Activated CD4-positive, alpha-beta T cell treated with anti-CD3 and anti-CD28 coated beads, Interleukin-2, Interleukin-4, amounts not matched to agents 100 ng/mL and 50 ng/mL, durations not matched to agents 16 hours and 8 hours (primary cell): Measurements from ENCODE around the gene ZNF724.
"Not testable (repeated sequence)": the region's sequence is repeated elsewhere in the genome, so short reads cannot be mapped to it uniquely, and the experiment has no call there.

Experiments
- DNase-seq: peaks from one replicate; pipeline ENCODE4 v3.0.0-alpha.2; 2020; ENCODE audit warnings: low spot score

The ZNF724 gene

DNA sequence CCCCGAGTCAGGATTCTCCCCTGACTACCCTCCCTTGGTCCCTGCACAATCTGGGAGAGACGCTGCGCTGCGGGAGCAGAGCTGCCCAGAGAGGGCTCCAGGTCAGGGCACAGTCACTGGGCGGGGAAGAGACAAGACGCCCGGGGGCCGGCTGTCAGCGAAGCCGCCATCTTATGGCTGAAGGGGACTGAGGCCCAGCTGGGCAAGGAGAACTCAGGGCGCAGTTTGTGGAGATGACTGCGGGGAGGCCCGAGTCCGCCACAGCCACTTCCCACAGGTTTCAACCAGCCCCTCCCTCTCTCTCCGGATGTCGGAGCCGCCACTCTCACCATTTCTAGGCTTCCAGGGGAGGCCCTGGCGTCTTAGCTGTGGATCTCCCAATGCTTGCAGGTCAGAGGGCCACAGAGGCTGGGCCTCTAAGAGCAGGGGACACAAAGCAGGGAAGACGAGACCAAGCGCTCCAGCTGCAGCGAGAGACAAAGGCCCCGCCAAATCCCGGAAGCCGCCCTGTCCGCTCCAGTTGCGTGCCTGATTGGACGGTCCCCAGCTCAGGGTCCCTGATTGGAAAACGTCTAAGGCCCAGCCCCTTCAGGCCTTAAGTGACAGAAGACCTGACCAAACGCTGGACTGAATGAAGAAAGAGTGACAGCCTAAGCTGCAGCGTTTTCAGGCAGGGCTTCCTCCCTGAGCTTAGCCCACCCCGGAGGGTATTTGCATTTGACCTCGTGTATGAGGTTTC lies at the start of gene ZNF724:
ZNF724 (minus strand) TSS at position 484 of the 739 bp plus-strand sequence; CDS start at position 332, 152 bp downstream.
- peak; percentile 94 for DNase-seq

DNA sequence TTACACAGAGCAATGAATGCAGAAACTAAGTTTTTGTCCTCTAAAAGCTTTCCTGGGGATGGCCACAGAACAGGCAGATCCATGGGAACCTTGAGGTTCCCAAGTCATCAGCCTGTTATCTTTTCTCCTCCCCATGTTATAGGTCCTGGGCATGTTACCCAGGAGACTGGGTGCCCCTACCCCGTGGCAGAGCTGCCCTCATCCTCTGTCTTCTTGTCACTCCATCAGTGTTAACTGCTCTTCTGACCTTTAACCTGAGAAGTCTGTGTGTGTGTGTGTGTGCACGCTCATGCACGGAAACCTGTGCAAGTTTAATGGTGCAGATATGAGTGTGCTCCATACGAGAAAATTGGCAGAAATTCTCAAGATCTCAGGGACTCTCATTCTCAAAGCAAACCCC lies 43.9 kb upstream of the ZNF724 start:
- DNase-seq, result no peak

DNA sequence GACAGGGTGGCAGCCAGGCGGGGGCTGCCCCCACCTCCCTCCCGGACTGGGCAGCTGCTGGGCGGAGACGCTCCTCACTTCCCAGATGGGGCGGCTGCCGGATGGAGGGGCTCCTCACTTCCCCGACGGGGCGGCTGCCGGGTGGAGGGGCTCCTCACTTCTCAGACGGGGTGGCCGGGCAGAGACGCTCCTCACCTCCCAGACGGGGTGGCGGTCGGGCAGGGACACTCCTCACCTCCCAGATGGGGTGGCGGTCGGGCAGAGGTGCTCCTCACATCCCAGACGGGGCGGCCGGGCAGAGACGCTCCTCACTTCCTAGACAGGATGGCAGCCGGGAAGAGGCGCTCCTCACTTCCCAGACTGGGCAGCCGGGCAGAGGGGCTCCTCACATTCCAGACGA lies 39.8 kb upstream of the ZNF724 start:
- not testable (repeated sequence) for DNase-seq

DNA sequence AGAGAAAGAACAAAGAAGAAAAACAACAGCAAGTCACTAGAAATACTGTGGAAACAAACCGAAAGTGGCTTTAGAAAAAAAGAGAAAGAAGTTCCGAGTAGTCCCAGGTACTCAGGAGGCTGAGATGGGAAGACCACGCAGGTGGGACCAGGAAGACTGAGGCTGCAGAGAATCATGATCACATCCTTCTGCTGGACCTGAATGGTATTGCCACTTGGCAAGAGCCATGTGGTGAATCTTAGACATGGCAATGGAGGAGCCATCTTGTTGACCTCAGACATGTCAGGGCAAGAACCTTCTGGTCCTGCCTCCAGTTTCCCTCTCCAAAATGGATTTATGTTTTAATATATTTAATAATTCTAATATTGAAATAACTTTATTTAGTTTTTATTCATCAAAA lies 37.4 kb upstream of the ZNF724 start:
- DNase-seq, result no peak

DNA sequence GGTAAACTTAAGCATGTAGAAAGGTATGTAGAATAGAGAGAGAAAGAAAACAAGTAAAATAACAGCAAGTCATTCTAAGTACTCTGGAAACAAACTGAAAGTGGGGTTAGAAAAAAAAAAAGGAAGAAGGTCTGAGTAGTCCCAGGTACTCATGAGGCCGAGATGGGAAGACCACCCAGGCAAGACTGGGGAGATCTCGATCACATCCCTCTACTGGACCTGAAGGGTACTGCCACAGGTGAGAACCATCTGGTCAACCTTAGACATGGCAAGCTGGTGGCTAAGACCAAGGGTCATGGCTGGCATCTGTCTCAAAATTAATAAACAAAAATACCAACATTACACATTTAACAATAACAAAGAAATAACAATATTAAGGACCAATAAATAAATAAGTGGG lies 36.3 kb upstream of the ZNF724 start:
- no peak for DNase-seq

DNA sequence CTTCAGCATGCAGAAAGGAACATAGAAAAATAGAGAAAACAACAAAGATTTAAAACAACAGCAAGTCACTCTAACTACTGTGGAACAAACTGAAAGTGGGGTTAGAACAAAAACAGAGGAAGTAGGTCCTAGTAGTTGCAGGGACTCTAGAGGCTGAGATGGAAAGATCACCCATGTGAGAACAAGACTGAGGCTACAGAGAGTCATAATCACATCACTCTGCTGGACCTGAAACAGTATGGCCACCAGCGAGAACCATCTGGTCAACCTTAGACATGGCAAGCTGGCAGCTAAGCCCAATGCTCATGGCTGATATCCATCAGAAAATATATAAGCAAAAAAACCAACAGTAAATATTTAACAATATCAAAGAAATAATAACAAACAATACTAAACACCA lies 35.8 kb upstream of the ZNF724 start:
- DNase-seq, result no peak

DNA sequence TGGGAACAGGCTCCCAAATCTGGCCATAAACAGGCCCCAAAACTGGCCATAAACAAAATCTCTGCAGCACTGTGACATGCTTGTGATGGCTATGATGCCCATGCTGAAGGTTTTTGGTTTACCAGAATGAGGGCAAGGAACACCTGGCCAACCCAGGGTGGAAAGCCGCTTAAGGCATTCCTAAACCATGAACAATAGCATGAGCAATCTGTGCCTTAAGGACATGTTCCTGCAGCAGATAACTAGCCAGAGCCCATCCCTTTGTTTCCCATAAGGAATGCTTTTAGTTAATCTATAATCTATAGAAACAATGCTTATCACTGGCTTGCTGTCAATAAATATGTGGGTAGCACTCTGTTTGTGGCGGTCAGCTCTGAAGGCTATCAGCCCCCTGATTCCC lies 35.1 kb upstream of the ZNF724 start:
- not testable (repeated sequence) for DNase-seq

DNA sequence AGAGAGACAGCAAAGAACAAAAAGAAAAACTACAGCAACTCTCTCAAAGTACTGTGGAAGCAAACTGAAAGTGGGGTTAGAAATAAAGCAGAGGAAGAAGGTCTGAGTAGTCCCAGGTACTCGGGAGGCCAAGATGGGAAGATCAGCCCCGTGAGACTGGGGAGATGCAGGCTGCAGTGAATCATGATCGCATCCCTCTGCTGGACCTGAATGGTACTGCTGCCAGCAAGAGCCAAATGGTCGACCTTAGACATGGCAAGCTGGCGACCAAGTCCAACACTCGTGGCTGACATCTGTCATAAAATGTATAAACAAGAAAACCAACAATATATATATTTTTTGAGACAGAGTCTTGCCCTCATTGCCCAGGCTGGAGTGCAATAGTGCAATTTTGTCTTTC lies 33.7 kb upstream of the ZNF724 start:
- DNase-seq, result peak; percentile 32

DNA sequence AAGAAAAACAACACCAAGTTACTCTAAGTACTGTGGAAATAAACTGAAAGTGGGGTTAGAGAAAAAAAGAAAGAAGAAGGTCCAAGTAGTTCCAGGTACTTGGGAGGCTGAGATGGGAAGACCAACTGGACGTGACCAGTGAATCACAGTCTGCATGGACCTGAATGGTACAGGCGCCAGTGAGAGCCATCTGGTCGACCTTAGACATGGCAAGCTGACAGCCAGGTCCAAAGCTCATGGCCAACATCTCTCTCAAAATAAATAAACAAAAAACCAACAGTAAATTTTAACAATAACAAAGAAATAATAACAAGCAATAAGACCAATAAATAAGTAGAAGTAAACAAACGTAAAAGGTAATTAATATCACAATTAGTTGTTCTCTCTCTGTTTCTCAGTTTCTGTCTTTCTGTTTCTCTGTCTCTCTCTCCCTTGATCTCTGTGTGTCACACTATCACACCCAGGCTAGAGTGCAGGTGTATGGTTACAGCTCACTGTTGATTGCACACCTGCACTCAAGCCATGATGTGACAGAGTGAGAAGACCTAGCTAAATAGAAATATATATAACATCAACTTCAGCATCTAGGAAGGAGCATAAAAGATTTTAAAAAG lies 31.6 kb upstream of the ZNF724 start:
- DNase-seq, result no peak

DNA sequence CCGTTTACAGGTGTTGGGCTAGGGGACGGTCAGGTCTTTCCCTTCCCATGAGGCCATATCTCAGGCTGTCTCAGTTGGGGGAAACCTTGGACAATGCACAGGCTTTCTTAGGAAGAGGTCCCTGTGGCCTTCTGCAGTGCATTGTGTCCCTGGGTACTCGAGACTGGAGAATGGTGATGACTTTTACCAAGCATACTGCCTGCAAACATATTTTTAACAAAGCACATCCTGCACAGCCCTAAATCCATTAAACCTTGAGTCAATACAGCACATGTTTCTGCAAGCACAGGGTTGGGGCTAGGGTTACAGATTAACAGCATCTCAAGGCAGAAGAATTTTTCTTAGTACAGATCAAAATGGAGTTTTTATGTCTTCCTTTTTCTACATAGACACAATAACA lies 27.9 kb upstream of the ZNF724 start:
- not testable (repeated sequence) for DNase-seq

DNA sequence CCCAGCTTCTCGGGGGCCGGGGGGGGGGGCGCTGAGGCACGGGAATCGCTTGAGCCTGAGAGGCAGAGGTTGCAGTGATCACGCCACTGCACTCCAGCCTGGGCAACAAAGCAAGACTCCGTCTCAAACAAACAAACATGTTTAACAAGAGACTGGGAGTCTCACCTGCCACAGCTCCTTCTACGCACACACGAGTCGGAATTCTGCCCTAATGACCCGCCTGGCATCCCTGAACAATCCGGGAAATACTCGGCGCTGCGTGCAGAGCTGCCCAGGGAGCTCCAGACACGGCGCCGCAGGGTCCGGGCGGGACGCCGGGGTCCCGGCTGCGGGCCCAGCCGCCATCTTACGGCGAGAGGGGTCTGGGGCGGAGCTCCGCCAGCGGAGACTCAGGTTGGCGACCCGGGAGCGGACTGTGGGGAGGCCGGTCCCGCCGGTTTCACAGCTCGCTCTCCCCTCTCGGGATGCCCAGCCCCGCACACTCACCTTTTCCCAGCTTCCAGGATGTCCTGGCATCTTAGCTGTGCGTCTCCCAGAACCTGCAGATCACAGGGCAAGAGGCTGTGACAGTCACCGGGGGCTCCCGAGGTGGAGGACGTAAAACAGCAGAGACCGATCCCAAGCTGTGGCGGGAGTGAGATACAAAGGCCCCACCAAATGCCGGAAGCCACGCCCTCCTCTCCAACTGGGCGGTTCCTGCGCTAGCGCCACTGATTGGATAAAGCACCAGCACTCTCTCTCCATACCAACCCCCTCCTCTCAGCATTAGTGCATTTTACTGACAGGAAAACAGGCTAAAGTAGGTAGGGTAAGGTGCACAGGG lies 23.6 kb upstream of the ZNF724 start:
- peak; percentile 90 for DNase-seq

DNA sequence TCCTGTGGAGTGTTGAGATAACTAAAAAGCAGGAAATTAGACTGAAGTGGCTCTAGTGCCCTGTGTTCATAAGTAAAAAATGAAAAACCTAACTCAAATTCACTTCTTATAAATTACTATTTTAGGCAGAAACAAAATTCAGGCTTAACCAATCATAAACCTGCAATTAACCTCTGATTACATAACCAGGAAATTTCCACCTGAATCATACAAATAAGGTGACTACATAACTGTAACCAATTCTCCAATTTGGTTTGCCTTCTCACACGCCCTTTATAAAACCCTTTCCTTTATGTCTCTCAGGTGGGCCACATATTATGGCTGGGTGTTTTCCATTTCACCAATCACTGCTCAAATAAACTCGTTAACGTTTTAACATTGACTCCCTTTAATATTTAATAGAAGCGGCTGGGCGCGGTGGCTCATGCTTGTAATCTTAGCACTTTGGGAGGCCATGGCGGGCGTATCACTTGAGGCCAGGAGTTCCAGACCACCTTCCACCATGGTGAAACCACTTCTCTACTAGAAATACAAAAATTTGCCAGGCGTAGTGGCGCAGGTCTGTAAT lies 22.9 kb upstream of the ZNF724 start:
- DNase-seq, result no peak

DNA sequence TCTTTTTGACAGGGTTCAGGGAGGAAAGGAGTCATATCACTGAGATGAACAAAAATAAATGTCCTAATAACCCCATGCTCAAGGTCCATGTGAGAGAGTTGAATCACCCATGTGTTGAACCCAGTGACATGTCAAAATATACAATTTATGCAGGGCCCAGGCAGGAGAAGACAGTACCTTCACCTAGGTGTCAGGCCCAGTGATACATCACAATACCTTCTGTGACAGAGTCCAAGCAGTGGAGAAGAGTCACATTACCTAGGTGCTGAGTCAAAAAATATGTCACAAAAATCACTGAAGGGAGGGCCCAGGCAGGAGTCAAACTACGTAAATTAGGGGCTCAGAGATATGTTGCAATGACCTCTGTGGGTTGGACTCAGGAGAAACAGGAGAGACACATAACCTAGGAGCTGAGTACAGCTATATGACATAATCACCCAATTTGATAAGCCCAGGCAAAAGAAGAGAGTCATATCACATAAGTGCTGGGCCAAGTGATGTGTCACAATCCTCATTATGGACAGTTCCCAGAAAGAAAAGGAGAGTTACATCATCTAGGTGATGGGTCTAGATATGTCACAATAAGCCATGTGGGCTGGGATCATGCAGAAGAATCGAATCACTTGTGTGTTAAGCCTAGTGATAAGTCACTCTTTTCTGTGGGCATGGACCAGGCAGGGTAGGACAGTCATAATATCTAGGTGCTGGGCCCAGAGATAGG lies 13.8 kb upstream of the ZNF724 start:
- no peak for DNase-seq

DNA sequence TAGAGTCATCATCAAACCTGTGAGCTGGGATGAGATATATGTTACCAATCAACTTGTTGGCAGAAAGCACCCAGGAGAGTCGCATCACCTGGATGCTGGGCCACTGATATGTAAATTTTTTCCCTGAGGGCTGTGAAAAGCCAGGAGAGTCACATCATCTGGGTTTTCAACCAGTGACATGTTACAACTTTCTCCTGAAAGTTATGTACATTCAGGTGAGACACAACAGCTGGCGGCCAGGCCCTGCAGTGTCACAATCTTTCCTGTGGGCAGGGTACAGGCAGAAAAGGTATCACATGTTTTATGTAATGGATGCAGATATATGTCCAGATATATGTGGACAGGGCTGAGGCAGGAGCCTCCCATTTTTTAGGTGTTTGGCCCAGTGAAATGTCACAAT lies 13.2 kb upstream of the ZNF724 start:
- DNase-seq, result no peak

DNA sequence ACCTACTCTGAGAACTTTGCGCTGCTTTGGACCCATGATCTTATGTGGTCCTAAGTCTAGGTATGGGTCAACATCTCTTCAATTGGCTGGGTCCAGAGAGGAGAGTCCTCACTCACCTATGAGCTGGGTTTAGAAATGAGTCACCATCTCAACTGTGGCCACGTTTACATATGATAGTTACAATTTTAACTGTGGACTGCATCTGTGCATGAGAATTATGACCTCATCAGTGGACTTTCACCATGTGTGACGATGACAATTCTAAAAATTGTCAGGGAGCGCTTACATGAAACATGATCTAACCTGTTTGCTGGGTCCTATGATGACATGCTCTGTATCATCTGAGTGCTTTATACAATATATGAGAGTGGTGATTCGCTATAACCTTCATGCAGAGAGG lies 12.7 kb upstream of the ZNF724 start:
- no peak for DNase-seq

DNA sequence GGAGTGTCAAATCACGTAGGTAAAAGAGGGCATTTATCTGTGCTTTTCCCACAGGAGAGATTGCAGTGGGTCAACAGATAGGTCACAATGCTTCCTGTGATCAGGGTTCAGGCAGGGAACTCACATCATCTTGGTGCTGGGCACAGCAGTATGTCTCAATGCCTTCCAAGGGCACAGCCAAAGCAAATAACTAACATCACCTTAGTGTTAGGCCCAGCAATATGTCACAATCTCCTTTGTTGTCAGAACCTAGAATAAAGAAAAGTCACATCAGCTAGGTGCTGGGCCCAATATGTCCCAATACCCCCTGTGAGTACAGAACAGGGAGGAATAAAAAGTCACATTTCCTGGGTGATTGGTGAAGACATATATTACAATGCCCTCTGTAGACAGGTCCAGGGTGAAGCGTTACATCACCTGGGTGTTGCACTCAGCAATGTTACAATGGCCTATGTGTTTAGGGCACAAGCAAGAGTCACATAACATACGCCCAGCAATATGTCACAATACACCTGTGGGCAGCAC lies 11.4 kb upstream of the ZNF724 start:
- DNase-seq, result no peak

DNA sequence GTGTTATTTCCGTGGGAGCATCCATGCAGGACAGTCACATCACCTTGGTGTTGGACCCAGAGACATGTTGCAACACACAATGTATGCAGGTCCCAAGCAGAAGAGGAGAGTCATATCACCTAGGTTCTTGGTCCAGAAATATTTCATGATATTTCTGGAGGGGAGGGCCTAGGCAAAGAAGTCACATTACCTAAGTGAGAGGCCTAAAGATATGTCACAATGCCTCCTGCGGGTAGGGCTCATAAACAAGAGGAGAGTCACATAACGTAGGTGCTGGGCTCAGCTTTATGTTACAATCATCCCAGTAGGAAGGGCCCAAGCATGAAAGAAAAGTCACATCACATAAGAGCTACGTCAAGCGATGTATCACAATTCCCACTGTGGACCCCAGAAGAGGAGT lies 10.8 kb upstream of the ZNF724 start:
- no peak for DNase-seq

DNA sequence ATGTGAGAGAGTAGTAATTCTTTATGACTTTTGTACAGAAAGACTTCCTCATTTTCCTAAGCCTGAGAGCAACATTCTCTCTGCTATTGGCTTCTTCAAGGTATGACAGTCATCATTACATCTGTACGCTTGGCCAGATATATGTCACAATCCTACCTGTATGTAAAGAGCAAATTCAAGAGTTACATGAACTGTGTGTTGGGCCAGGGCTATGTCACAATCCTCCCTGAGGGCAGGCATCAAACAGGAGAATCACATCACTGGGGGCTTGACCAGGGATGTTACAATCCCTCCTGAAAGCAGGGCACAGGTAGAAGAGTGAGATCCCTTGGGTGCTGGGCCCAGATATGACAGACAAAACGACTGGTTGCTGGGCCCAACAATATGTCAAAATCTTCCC lies 9.8 kb upstream of the ZNF724 start:
- DNase-seq, result no peak

DNA sequence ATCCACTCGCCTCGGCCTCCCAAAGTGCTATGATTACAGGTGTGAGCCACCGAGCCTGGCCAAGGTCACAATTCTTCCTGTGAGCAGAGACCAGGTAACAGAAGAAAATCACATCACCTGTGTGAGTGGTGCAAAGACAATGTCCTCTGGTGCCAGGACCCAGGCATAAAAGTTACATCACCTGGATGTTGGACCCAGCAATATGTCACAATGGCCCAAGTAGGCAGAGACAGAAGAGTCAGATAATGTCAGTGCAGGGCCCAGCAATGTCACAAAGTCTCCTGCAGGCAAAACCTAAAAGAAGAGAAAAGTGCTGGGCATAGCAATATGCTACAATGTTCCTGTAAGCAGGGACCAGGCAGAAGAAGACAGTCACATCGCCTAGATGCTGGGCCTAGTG lies 5.5 kb upstream of the ZNF724 start:
- DNase-seq, result no peak

DNA sequence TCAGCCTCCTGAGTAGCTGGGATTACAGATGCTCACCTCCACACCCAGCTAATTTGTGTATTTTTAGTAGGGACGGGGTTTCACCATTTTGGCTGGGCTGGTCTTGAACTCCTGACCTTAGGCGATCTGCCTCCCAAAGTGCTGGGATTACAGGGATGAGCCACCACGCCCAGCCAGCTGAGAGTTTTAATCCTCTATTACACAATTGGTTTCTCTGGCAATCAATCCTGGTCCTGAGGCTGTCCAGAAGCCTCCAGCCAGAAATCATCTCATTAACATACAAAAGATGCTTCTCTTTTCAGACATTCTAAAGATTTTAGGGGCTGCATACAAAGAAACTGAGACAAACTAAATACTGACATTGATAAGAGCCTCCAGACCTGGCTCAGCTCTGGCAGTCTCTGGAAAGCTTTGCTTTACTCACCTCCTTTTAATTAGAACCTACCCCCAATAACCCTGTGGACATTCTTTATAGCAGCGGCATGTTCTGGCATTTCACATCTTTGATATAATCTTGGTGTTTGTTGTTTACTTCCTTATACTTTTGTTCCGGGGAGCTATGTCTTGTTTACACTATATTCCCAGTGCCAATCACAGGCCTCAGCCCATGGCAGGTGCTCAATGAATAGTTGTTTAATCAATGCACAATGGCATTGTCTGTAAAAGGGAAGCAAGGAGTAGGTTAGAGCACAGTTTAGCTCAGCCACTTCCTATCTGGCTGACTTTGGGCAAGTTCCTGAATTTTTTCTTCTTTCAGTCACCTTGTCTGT lies 4.1 kb upstream of the ZNF724 start:
- DNase-seq, result no peak

DNA sequence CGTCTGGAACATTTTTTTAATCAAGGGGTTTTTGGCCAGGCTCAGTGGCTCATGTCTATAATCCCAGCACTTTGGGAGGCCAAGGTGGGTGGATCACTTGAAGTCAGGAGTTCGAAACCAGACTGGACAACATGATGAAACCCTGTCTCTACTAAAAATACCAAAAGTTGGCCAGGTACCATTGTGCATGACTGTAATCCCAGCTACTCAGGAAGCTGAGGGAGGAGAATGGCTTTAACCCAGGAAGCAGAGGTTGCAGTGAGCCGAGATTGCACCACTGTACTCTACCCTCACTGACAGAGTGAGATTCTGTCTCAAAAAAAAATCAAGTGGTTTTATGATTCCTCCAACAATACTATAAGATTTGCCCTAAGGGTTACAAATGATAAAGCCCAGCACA lies 3.1 kb upstream of the ZNF724 start:
- not testable (repeated sequence) for DNase-seq
